ENCODE measurements around the gene CISD3.

DNA sequence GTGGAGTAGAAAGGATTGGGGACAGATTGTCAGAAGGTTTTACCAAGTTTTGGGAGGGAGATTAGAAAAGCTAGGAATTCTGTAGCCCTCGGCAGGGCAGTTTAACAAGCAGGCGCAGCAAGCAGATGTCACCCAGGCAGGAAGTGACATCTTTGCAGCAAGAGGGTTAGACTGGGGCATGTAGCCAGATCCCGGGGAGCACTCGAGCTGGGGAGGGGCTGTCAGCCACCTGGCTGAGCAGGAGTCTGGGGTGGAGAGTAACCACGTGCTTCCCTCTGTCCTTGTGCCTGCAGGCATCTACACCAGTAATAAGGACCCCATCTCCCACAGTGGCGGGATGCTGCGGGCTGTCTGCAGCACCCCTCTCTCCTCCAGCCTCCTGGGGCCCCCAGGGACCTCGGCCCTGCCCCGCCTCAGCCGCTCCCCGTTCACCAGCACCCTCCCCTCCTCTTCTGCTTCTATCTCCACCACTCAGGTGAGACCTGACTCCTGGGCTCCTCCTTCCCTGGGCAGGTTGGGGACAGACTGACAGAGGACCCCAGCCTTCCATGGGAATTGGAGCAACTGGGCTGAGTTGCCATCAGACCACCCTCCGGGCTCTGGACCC, 12.9 kb upstream of the CISD3 start:
- TF ChIP-seq, protein P1, sequence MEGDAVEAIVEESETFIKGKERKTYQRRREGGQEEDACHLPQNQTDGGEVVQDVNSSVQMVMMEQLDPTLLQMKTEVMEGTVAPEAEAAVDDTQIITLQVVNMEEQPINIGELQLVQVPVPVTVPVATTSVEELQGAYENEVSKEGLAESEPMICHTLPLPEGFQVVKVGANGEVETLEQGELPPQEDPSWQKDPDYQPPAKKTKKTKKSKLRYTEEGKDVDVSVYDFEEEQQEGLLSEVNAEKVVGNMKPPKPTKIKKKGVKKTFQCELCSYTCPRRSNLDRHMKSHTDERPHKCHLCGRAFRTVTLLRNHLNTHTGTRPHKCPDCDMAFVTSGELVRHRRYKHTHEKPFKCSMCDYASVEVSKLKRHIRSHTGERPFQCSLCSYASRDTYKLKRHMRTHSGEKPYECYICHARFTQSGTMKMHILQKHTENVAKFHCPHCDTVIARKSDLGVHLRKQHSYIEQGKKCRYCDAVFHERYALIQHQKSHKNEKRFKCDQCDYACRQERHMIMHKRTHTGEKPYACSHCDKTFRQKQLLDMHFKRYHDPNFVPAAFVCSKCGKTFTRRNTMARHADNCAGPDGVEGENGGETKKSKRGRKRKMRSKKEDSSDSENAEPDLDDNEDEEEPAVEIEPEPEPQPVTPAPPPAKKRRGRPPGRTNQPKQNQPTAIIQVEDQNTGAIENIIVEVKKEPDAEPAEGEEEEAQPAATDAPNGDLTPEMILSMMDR (IDR thresholded peaks at IDR 0.05): no peak
- TF ChIP-seq POLR2A (IDR thresholded peaks at IDR 0.05): no peak
